ENCODE results near the gene TMED10.
A peak's percentile ranks its signal among the peaks of the same experiment; 100 is the strongest.

GRCh38 chr14:75174066-75174465 lies 2.3 kb downstream of the TMED10 start:
- TF ChIP-seq CTCF (IDR thresholded peaks at IDR 0.05) (no peak), USF2 (IDR thresholded peaks at IDR 0.05) (no peak), SMC3 (IDR thresholded peaks at IDR 0.05) (no peak), CEBPB (IDR thresholded peaks at IDR 0.05) (no peak), REST (IDR thresholded peaks at IDR 0.05) (peak; percentile 17; the same call in 1 of the 2 replicates), MAX (IDR thresholded peaks at IDR 0.05) (no peak), NPAS2 (CRISPR knock-in tag; IDR thresholded peaks at IDR 0.05; ENCODE audit: borderline replicate concordance) (no peak), RFX5 (IDR thresholded peaks at IDR 0.05) (no peak), POLR2A (IDR thresholded peaks at IDR 0.05; ENCODE audit: low read length) (no peak), POLR2AphosphoS2 (conservative IDR thresholded peaks at IDR 0.05; ENCODE audit: low read length) (no peak), MAFK (IDR thresholded peaks at IDR 0.05; ENCODE audit: partially characterized antibody) (no peak)

Measured in A549 (cell line).